Esophagus muscularis mucosa (tissue), 4 donors: ENCODE results near the gene DPH2. TPM values are rescaled to one million over a fixed set of nuclear protein-coding genes. Genes with fewer than 3 reads are reported as not detected.

Source experiments
- DNase-seq: peaks from one replicate; pipeline ENCODE4 v3.0.0-alpha.2; 2017; ENCODE audit errors: extremely low spot score
- H3K27ac ChIP-seq, 4 donors: fragments of 200-600 bp; sonication (generic); replicated peaks in 1 of 4; 1 replicate in 3 of 4; 2 replicates in 1 of 4; pipeline ENCODE4 v1.5.1; 2016 to 2019; ENCODE audit warnings: mild to moderate bottlenecking in 1 of 4
- H3K27me3 ChIP-seq, 4 donors: fragments of 200-600 bp; sonication (generic); one replicate each; pipeline versions ENCODE4 v1.5.1 to v1.6.0; 2016 to 2019
- H3K36me3 ChIP-seq, 4 donors: fragments of 200-600 bp; sonication (generic); one replicate each; pipeline ENCODE4 v1.5.1; 2016 to 2019
- H3K4me1 ChIP-seq, 4 donors: fragments of 200-600 bp; sonication (generic); one replicate each; pipeline ENCODE4 v1.5.1; 2016 to 2019
- H3K4me3 ChIP-seq, 4 donors: fragments of 200-600 bp; sonication (generic); 1 replicate in 2 of 4; 2 replicates in 2 of 4; pipeline ENCODE4 v1.5.1; 2016 to 2019; ENCODE audit warnings: mild to moderate bottlenecking in 4 of 4, moderate library complexity in 1 of 4
- H3K9me3 ChIP-seq, 4 donors: fragments of 200-600 bp; sonication (generic); 1 replicate in 3 of 4; 2 replicates in 1 of 4; pipeline ENCODE4 v1.5.1; 2016 to 2019
- CTCF ChIP-seq, 3 experiments: fragments of 200-600 bp in 2 of 3; fragments of 450-650 bp in 1 of 3; sonication (generic) in 2 of 3; IDR thresholded peaks; one replicate each; pipeline ENCODE4 v1.5.1; 2017 to 2019; ENCODE audit warnings: antibody characterized with exemption in 3 of 3, mild to moderate bottlenecking in 2 of 3, moderate library complexity in 1 of 3
- EP300 ChIP-seq: sonication (generic); formaldehyde crosslinking; IDR thresholded peaks from one replicate; pipeline ENCODE4 v1.6.1; 2017; ENCODE audit warnings: antibody characterized with exemption
- POLR2A ChIP-seq: fragments of 450-650 bp; IDR thresholded peaks from one replicate; pipeline ENCODE4 v1.6.1; 2017; ENCODE audit warnings: antibody characterized with exemption, moderate library complexity, mild to moderate bottlenecking, low read depth
- POLR2AphosphoS5 ChIP-seq, 2 donors: sonication (generic); formaldehyde crosslinking; IDR thresholded peaks; one replicate each; pipeline ENCODE4 v1.6.1; 2017; ENCODE audit warnings: antibody characterized with exemption in 2 of 2
- WGBS: methylation state at CpG from one replicate; pipeline ENCODE4 v1.1.5; 2018; 5-methylcytosine and 5-hydroxymethylcytosine counted together
- intact Hi-C: fragments of 100-400 bp; cut with DNase I; formaldehyde crosslinking; loops from one replicate; pipeline ENCODE4 v1.15.1; 2023
- total RNA-seq, 4 donors: library from RNA; depleted of rRNA; stranded (reverse); fragments of >200 nt; gene quantifications; one replicate each; pipeline versions ENCODE4 v1.1.0 to v1.2.1, GENCODE V29; 2016

DPH2 gene
- total RNA-seq, 4 donors from 2014 or later, result 13.7 to 29.2 (median 19.2) TPM

DNA sequence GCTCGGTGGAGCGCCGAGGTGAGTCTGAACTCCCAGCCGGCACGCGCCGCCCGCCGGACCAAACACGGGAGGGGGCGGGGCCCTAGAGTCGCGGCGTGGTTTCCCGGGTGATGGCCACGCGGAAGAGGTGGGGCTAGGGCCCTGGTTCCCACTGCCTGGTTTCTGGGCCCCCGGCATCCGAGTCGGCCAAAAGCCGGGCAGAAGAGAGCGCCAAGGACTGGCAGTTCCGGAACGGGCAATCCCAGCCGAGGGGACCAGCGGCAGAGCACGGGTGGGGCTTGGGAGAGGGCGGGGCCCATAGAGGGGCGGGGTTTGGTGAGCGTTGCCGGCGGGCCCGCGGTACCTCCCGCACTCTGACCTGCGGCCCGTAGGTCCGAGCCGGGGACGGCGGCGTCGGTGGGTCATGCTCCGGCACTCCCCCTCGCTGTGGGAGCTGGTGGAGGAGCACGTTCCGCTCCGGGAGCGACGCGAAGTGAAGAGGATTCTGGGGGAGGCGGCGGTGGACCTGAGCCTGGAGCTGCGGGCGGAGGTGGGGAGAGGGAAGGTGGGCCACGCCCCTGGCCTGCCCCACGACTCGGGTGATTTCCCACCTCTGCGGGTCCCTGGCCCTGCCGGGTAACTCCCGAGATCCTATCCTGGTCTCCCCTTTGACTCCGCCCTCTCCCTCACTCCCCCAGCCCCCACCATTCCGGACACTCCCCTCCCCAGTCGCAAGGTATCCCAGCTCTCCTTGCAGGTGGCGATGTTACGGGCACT lies 21.8 kb downstream of the DPH2 start, which contains the start of gene CCDC24:
Gene CCDC24, plus strand, starts transcription at position 124 of the 756 bp plus-strand sequence. Its CDS starts 280 bp downstream, at position 404.
- peaks cover 16 to 25% (median 24%) of the 10 kb centered on the region in 4 donors for H3K4me1 ChIP-seq
- H3K27me3 ChIP-seq, result no peaks in the 10 kb centered on the region
- under 1% methylated on average over 11 of the region's 66 CpGs for WGBS
- intact Hi-C loops, result loop anchor here (5.0 kb wide), 1 partner anchor 41 kb away; the partner anchor contains the start of gene SLC6A9
- peaks cover 0 to 2% (median 0%) of the 10 kb centered on the region in 4 donors for H3K36me3 ChIP-seq
- TF ChIP-seq CTCF (IDR thresholded peaks at IDR 0.05), result no peak
- TF ChIP-seq POLR2AphosphoS5 (IDR thresholded peaks at IDR 0.05), result peak; percentile 58 to 72
- no peak for TF ChIP-seq EP300
- no peak for TF ChIP-seq POLR2A
- peak within 1 kb of the TSS; percentile 57 to 90 (median 64) for H3K4me3 ChIP-seq
- peak; percentile 97 for DNase-seq
- H3K9me3 ChIP-seq, result no peaks in the 10 kb centered on the region
- peak within 1 kb of the TSS; percentile 75 to 84 (median 80) for H3K27ac ChIP-seq

GRCh38 chr1:43992232-43992995 lies 22.6 kb downstream of the DPH2 start:
- Histone ChIP-seq H3K4me1 (peaks cover 16 to 33% (median 27%) of the 10 kb centered on the region in 4 donors), H3K9me3 (no peaks in the 10 kb centered on the region), H3K36me3 (peaks cover 0 to 3% (median 0%) of the 10 kb centered on the region in 4 donors), H3K27ac (peak overlapping the region; percentile 75 to 84 (median 80)), H3K27me3 (no peaks in the 10 kb centered on the region), H3K4me3 (peak overlapping the region; percentile 57 to 90 (median 64))
- intact Hi-C loops, result loop anchor here (5.0 kb wide), 1 partner anchor 40 kb away; the partner anchor contains the start of gene SLC6A9
- WGBS, result 54% methylated on average over 11 of the region's 11 CpGs
- TF ChIP-seq EP300 (no peak), CTCF (IDR thresholded peaks at IDR 0.05) (no peak)
- DNase-seq, result no peak

DNA sequence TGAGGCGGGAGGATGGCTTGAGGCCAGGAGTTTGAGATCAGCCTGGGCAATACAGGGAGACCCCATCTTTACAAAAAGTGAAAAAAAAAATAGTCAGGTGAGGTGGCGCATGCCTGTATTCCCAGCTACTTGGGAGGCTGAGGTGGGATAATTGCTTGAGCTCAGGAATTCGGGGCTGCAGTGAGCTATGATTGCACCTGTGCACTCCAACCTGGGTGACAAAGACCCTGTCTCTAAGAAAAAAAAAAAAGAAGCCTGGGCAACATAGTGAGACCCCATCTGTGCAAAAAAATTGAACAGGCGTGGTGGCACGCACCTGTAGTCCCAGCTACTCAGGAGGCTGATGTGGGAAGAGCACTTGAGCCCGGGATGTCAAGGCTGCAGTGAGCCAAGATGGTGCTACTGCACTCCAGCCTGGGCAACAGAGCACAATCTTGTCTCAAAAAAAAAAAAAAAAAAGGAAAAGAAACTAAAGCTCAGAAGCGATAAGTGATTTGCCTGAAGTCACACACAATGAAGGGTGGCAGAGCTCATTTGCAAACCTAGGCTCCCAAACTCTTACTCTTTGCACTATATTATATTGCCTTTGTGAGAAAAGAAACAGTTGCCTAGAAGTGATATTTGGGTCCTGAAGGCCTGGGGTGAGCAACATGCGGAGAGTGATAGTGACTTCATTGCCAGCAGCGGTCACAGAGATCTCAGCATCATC lies 23.6 kb downstream of the DPH2 start:
- Histone ChIP-seq H3K36me3 (peaks cover 0 to 11% (median 0%) of the 10 kb centered on the region in 4 donors), H3K4me3 (no peak overlapping the region), H3K4me1 (peaks cover 16 to 33% (median 27%) of the 10 kb centered on the region in 4 donors), H3K9me3 (no peaks in the 10 kb centered on the region), H3K27me3 (no peaks in the 10 kb centered on the region), H3K27ac (no peak overlapping the region)
- 95% methylated on average over 9 of the region's 9 CpGs for WGBS
- no peak for DNase-seq
- no peak for TF ChIP-seq POLR2A
- TF ChIP-seq EP300, result no peak
- TF ChIP-seq CTCF (IDR thresholded peaks at IDR 0.05), result no peak
- TF ChIP-seq POLR2AphosphoS5 (IDR thresholded peaks at IDR 0.05), result no peak
- intact Hi-C loops, result loop anchor here (5.0 kb wide), 1 partner anchor 39 kb away; the partner anchor contains the start of gene SLC6A9

- Histone ChIP-seq H3K36me3 (peaks cover 0 to 18% (median 2%) of the 10 kb centered on the region in 4 donors), H3K4me3 (no peak overlapping the region), H3K9me3 (no peaks in the 10 kb centered on the region), H3K27me3 (no peaks in the 10 kb centered on the region), H3K4me1 (peaks cover 16 to 33% (median 27%) of the 10 kb centered on the region in 4 donors), H3K27ac (no peak overlapping the region)
- DNase-seq, result no peak
- TF ChIP-seq POLR2AphosphoS5 (IDR thresholded peaks at IDR 0.05), result no peak
- no peak for TF ChIP-seq EP300
- TF ChIP-seq POLR2A, result no peak
- TF ChIP-seq CTCF (IDR thresholded peaks at IDR 0.05), result no peak
- 97% methylated on average over 7 of the region's 7 CpGs for WGBS
- intact Hi-C loops, result loop anchor here (5.0 kb wide), 1 partner anchor 38 kb away; the partner anchor contains the start of gene SLC6A9
These were observed 24.3 kb downstream of the DPH2 start for GRCh38 chr1:43994071-43994470.
